Astrocyte of the cerebellum (primary cell): ENCODE results near the gene ARFGEF2.

Experiments used
- DNase-seq: peaks from one replicate; pipeline ENCODE4 v3.0.0-alpha.2; 2011; ENCODE audit warnings: low read depth
- H3K4me3 ChIP-seq: 2 replicates; pipeline ENCODE4 v1.5.1; 2011; ENCODE audit warnings: mild to moderate bottlenecking, low read depth, low read length, moderate library complexity
- CTCF ChIP-seq: IDR thresholded peaks from 2 replicates; pipeline ENCODE4 v1.5.1; 2012; ENCODE audit warnings: low read length, low read depth, moderate library complexity, mild to moderate bottlenecking; ENCODE audit errors: missing control alignments
- in situ Hi-C: cut with HindIII; loops from 2 replicates; pipeline ENCODE4 v1.10.0; 2017; ENCODE audit warnings: low sequenced_read_pairs

The ARFGEF2 gene

GRCh38 chr20:48958743-48959142 lies 37.2 kb downstream of the ARFGEF2 start:
- H3K4me3 ChIP-seq: no peak overlapping the region
- in situ Hi-C loops: no loop called here
- TF ChIP-seq CTCF: no peak
- DNase-seq: no peak

- TF ChIP-seq CTCF: no peak
- no peak overlapping the region for H3K4me3 ChIP-seq
- in situ Hi-C loops: no loop called here
- DNase-seq: no peak
These were observed 38.5 kb downstream of the ARFGEF2 start for GRCh38 chr20:48959899-48960550.

- in situ Hi-C loops: no loop called here
- no peak for TF ChIP-seq CTCF
- no peak for DNase-seq
- no peak overlapping the region for H3K4me3 ChIP-seq
These were observed 40.9 kb downstream of the ARFGEF2 start for GRCh38 chr20:48962421-48962820.

GRCh38 chr20:48962976-48963771 lies 41.7 kb downstream of the ARFGEF2 start:
- DNase-seq: no peak
- in situ Hi-C loops: no loop called here
- no peak overlapping the region for H3K4me3 ChIP-seq
- no peak for TF ChIP-seq CTCF

GRCh38 chr20:48965189-48965910 lies 43.8 kb downstream of the ARFGEF2 start:
- no peak for DNase-seq
- no peak overlapping the region for H3K4me3 ChIP-seq
- in situ Hi-C loops: no loop called here
- TF ChIP-seq CTCF: no peak

- in situ Hi-C loops: no loop called here
- no peak for TF ChIP-seq CTCF
- H3K4me3 ChIP-seq: no peak overlapping the region
- DNase-seq: no peak
These were observed 49.3 kb downstream of the ARFGEF2 start for GRCh38 chr20:48970681-48971365.
